ENCODE measurements around the gene AURKA. TPM values are rescaled to one million over a fixed set of nuclear protein-coding genes. Genes with fewer than 3 reads are reported as not detected.
"Not testable (repeated sequence)": the region's sequence is repeated elsewhere in the genome, so short reads cannot be mapped to it uniquely, and the experiment has no call there.

The AURKA gene
- total RNA-seq, 2 experiments from 2014 or later: 91.9 to 95.4 TPM

- ChIA-PET POLR2A (interaction anchor here (0.9 to 6.2 kb wide), 4 partner anchors 9 to 28 kb away, joined by 3 to 50 read pairs (median 12); partner anchors contain the start of genes AURKA and CSTF1), CTCF (no interaction called here)
- Mint-ChIP-seq H3K9me3 (no peaks in the 10 kb centered on the region), H3K4me1 (peaks cover 77% of the 10 kb centered on the region), H3K4me3 (no peak overlapping the region), H3K27me3 (no peaks in the 10 kb centered on the region), H3K36me3 (ENCODE audit: low read depth) (peaks cover 43% of the 10 kb centered on the region), H3K27ac (no peak overlapping the region)
- DNase-seq: no peak
Measured at GRCh38 chr20:56420028-56420427, 28.0 kb upstream of the AURKA start.

GRCh38 chr20:56418385-56418861 lies 26.4 kb upstream of the AURKA start:
- Mint-ChIP-seq H3K4me1 (peaks cover 84% of the 10 kb centered on the region), H3K4me3 (peak overlapping the region; percentile 53), H3K27me3 (no peaks in the 10 kb centered on the region), H3K9me3 (no peaks in the 10 kb centered on the region), H3K27ac (peak overlapping the region; percentile 84), H3K36me3 (ENCODE audit: low read depth) (peaks cover 49% of the 10 kb centered on the region)
- POLR2A ChIA-PET: interaction anchor here (1.3 to 6.2 kb wide), 7 partner anchors 9 to 51 kb away, joined by 6 to 50 read pairs (median 9); partner anchors contain the start of genes AURKA, CSTF1 and RTF2
- CTCF ChIA-PET: no interaction called here
- no peak for DNase-seq

- Mint-ChIP-seq H3K4me3 (peak overlapping the region; percentile 53), H3K36me3 (ENCODE audit: low read depth) (peaks cover 53% of the 10 kb centered on the region), H3K9me3 (no peaks in the 10 kb centered on the region), H3K4me1 (peaks cover 82% of the 10 kb centered on the region), H3K27ac (peak overlapping the region; percentile 84), H3K27me3 (no peaks in the 10 kb centered on the region)
- no peak for DNase-seq
- CTCF ChIA-PET: no interaction called here
- POLR2A ChIA-PET: interaction anchor here (1.3 to 6.2 kb wide), 7 partner anchors 9 to 51 kb away, joined by 6 to 50 read pairs (median 9); partner anchors contain the start of genes AURKA, CSTF1 and RTF2
Measured at GRCh38 chr20:56417911-56418310, 25.9 kb upstream of the AURKA start.

- ChIA-PET POLR2A (interaction anchor here (2.0 to 6.2 kb wide), 5 partner anchors 10 to 46 kb away, joined by 8 to 50 read pairs (median 12); partner anchors contain the start of genes AURKA and CSTF1), CTCF (no interaction called here)
- Mint-ChIP-seq H3K4me3 (peak overlapping the region; percentile 17), H3K27me3 (no peaks in the 10 kb centered on the region), H3K36me3 (ENCODE audit: low read depth) (peaks cover 57% of the 10 kb centered on the region), H3K9me3 (no peaks in the 10 kb centered on the region), H3K4me1 (peaks cover 82% of the 10 kb centered on the region), H3K27ac (peak overlapping the region; percentile 84)
- DNase-seq: no peak
Measured at GRCh38 chr20:56417402-56417801, 25.4 kb upstream of the AURKA start.

- ChIA-PET CTCF (interaction anchor here (0.9 to 1.3 kb wide), 4 partner anchors 17 to 40 kb away, joined by 3 to 5 read pairs (median 3); partner anchors contain the start of gene CSTF1), POLR2A (interaction anchor here (0.9 to 6.2 kb wide), 6 partner anchors 23 to 53 kb away, joined by 3 to 50 read pairs (median 4); partner anchors contain the start of genes AURKA, CSTF1 and RTF2)
- Mint-ChIP-seq H3K27ac (peak overlapping the region; percentile 84), H3K27me3 (no peaks in the 10 kb centered on the region), H3K4me1 (peaks cover 77% of the 10 kb centered on the region), H3K4me3 (peak overlapping the region; percentile 79), H3K9me3 (no peaks in the 10 kb centered on the region), H3K36me3 (ENCODE audit: low read depth) (peaks cover 57% of the 10 kb centered on the region)
- DNase-seq: peak; percentile 67
Measured at GRCh38 chr20:56414842-56415765, 23.1 kb upstream of the AURKA start.

- H3K27ac Mint-ChIP-seq: peak overlapping the region; percentile 90
- H3K36me3 Mint-ChIP-seq (ENCODE audit: low read depth): peaks cover 58% of the 10 kb centered on the region
- peaks cover 70% of the 10 kb centered on the region for H3K4me1 Mint-ChIP-seq
- no peaks in the 10 kb centered on the region for H3K9me3 Mint-ChIP-seq
- H3K27me3 Mint-ChIP-seq: no peaks in the 10 kb centered on the region
- CTCF ChIA-PET: interaction anchor here (1.3 to 2.1 kb wide), 6 partner anchors 8 to 27 kb away, joined by 4 to 8 read pairs (median 6); no protein-coding TSS in a partner anchor
- H3K4me3 Mint-ChIP-seq: peak overlapping the region; percentile 79
- POLR2A ChIA-PET: interaction anchor here (0.9 to 3.6 kb wide), 15 partner anchors 9 to 71 kb away, joined by 3 to 58 read pairs (median 6); partner anchors contain the start of genes AURKA, CSTF1 and RTF2
- DNase-seq: no peak
Measured at GRCh38 chr20:56412949-56413348, 20.9 kb upstream of the AURKA start.

- CTCF ChIA-PET: interaction anchor here (1.2 to 2.1 kb wide), 7 partner anchors 9 to 55 kb away, joined by 4 to 8 read pairs (median 5); no protein-coding TSS in a partner anchor
- peak overlapping the region; percentile 90 for H3K27ac Mint-ChIP-seq
- H3K27me3 Mint-ChIP-seq: no peaks in the 10 kb centered on the region
- no peaks in the 10 kb centered on the region for H3K9me3 Mint-ChIP-seq
- no peak for DNase-seq
- H3K36me3 Mint-ChIP-seq (ENCODE audit: low read depth): peaks cover 57% of the 10 kb centered on the region
- peak overlapping the region; percentile 79 for H3K4me3 Mint-ChIP-seq
- POLR2A ChIA-PET: interaction anchor here (0.9 to 3.6 kb wide), 20 partner anchors 10 to 72 kb away, joined by 3 to 58 read pairs (median 5); partner anchors contain the start of genes AURKA, CSTF1 and RTF2
- peaks cover 65% of the 10 kb centered on the region for H3K4me1 Mint-ChIP-seq
Measured at GRCh38 chr20:56412473-56412790, 20.4 kb upstream of the AURKA start.

GRCh38 chr20:56411759-56412472 lies 19.9 kb upstream of the AURKA start, which contains the start of gene CASS4:
Gene CASS4 (plus strand): TSS chr20:56412260. CDS start chr20:56412459, 199 bp downstream.
- peak within 1 kb of the TSS; percentile 79 for H3K4me3 Mint-ChIP-seq
- ChIA-PET POLR2A (interaction anchor here (0.9 to 3.6 kb wide), 18 partner anchors 10 to 72 kb away, joined by 3 to 58 read pairs (median 6); partner anchors contain the start of genes AURKA, CSTF1 and RTF2), CTCF (interaction anchor here (0.6 to 2.1 kb wide), 7 partner anchors 9 to 57 kb away, joined by 4 to 8 read pairs (median 5); partner anchors contain the start of gene RTF2)
- no peaks in the 10 kb centered on the region for H3K9me3 Mint-ChIP-seq
- H3K4me1 Mint-ChIP-seq: peaks cover 60% of the 10 kb centered on the region
- DNase-seq: peak; percentile 54
- peaks cover 57% of the 10 kb centered on the region for H3K36me3 Mint-ChIP-seq (ENCODE audit: low read depth)
- no peaks in the 10 kb centered on the region for H3K27me3 Mint-ChIP-seq
- peak within 1 kb of the TSS; percentile 90 for H3K27ac Mint-ChIP-seq

GRCh38 chr20:56411287-56411686 lies 19.3 kb upstream of the AURKA start:
- not testable (repeated sequence) for DNase-seq, H3K9me3 Mint-ChIP-seq, H3K27me3 Mint-ChIP-seq
- peaks cover 53% of the 10 kb centered on the region for H3K4me1 Mint-ChIP-seq
- H3K36me3 Mint-ChIP-seq (ENCODE audit: low read depth): peaks cover 60% of the 10 kb centered on the region
- CTCF ChIA-PET: interaction anchor here (0.6 to 2.1 kb wide), 4 partner anchors 10 to 57 kb away, joined by 4 to 6 read pairs (median 4); partner anchors contain the start of gene RTF2
- peak overlapping the region; percentile 90 for H3K27ac Mint-ChIP-seq
- POLR2A ChIA-PET: interaction anchor here (1.0 to 3.6 kb wide), 15 partner anchors 9 to 73 kb away, joined by 3 to 58 read pairs (median 6); partner anchors contain the start of genes AURKA, CSTF1 and RTF2
- H3K4me3 Mint-ChIP-seq: peak overlapping the region; percentile 79

- Mint-ChIP-seq H3K27ac (no peak overlapping the region), H3K4me1 (peaks cover 52% of the 10 kb centered on the region), H3K27me3 (no peaks in the 10 kb centered on the region), H3K36me3 (ENCODE audit: low read depth) (peaks cover 73% of the 10 kb centered on the region), H3K9me3 (no peaks in the 10 kb centered on the region), H3K4me3 (no peak overlapping the region)
- no peak for DNase-seq
- POLR2A ChIA-PET: no interaction called here
- CTCF ChIA-PET: interaction anchor here (1.1 to 1.9 kb wide), 3 partner anchors 11 to 34 kb away, joined by 3 to 8 read pairs (median 3); partner anchors contain the start of genes AURKA and CSTF1
Measured at GRCh38 chr20:56409956-56410355, 17.9 kb upstream of the AURKA start.

GRCh38 chr20:56409521-56409920 lies 17.5 kb upstream of the AURKA start:
- no peaks in the 10 kb centered on the region for H3K27me3 Mint-ChIP-seq
- DNase-seq: no peak
- H3K4me3 Mint-ChIP-seq: no peak overlapping the region
- no peak overlapping the region for H3K27ac Mint-ChIP-seq
- H3K4me1 Mint-ChIP-seq: peaks cover 49% of the 10 kb centered on the region
- POLR2A ChIA-PET: no interaction called here
- peaks cover 76% of the 10 kb centered on the region for H3K36me3 Mint-ChIP-seq (ENCODE audit: low read depth)
- CTCF ChIA-PET: interaction anchor here (1.1 to 1.9 kb wide), 3 partner anchors 11 to 34 kb away, joined by 3 to 8 read pairs (median 3); partner anchors contain the start of genes AURKA and CSTF1
- no peaks in the 10 kb centered on the region for H3K9me3 Mint-ChIP-seq

- H3K36me3 Mint-ChIP-seq (ENCODE audit: low read depth): peaks cover 71% of the 10 kb centered on the region
- DNase-seq: no peak
- H3K4me1 Mint-ChIP-seq: peaks cover 35% of the 10 kb centered on the region
- H3K27ac Mint-ChIP-seq: no peak overlapping the region
- no peak overlapping the region for H3K4me3 Mint-ChIP-seq
- CTCF ChIA-PET: no interaction called here
- no peaks in the 10 kb centered on the region for H3K9me3 Mint-ChIP-seq
- H3K27me3 Mint-ChIP-seq: no peaks in the 10 kb centered on the region
- POLR2A ChIA-PET: interaction anchor here (0.7 to 1.4 kb wide), 3 partner anchors 15 to 75 kb away, joined by 3 to 4 read pairs (median 3); partner anchors contain the start of gene AURKA
Measured at GRCh38 chr20:56406910-56407309, 14.9 kb upstream of the AURKA start.
